ENCODE measurements around the gene WDFY2. TPM values are rescaled to one million over a fixed set of nuclear protein-coding genes. Genes with fewer than 3 reads are reported as not detected.

The WDFY2 gene
- total and polyA plus RNA-seq, 12 donors = 2.4 to 7.5 (median 5.5) TPM

DNA sequence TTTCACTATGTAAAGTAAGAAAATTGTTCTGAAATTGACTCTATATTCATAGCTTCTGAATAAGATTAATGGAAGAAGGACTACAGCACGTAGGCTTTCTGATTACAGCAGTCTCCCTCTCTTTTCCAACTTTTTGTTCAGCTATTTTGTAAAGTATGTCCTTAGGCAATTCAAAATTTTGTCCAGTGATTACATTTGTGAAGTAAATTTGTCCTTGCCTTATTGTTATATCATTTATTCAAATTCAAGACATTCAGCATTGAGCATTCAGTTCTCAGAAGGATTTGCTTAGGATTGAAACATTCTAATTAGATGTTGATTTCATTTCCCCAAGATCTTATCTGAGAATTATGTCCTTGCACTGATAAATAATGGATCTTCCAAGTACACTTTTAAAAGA, 76.6 kb downstream of the WDFY2 start:
- intact Hi-C loops (cut with DNase I) = no loop called here
- Histone ChIP-seq H3K27ac (no peak overlapping the region), H3K9me3 (peaks cover 0 to 16% (median 6%) of the 10 kb centered on the region in 11 donors), H3K36me3 (peaks cover 0 to 16% (median 0%) of the 10 kb centered on the region in 9 donors), H3K4me1 (peaks cover 0 to 28% (median 11%) of the 10 kb centered on the region in 9 donors), H3K4me3 (no peak overlapping the region), H3K27me3 (no peaks in the 10 kb centered on the region)
- TF ChIP-seq, protein P1, sequence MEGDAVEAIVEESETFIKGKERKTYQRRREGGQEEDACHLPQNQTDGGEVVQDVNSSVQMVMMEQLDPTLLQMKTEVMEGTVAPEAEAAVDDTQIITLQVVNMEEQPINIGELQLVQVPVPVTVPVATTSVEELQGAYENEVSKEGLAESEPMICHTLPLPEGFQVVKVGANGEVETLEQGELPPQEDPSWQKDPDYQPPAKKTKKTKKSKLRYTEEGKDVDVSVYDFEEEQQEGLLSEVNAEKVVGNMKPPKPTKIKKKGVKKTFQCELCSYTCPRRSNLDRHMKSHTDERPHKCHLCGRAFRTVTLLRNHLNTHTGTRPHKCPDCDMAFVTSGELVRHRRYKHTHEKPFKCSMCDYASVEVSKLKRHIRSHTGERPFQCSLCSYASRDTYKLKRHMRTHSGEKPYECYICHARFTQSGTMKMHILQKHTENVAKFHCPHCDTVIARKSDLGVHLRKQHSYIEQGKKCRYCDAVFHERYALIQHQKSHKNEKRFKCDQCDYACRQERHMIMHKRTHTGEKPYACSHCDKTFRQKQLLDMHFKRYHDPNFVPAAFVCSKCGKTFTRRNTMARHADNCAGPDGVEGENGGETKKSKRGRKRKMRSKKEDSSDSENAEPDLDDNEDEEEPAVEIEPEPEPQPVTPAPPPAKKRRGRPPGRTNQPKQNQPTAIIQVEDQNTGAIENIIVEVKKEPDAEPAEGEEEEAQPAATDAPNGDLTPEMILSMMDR (IDR thresholded peaks at IDR 0.05) = no peak
- ATAC-seq (no peak), DNase-seq (no peak)
- 89 to 95% methylated on average over 1 of the region's 1 CpG for WGBS, 2 donors

DNA sequence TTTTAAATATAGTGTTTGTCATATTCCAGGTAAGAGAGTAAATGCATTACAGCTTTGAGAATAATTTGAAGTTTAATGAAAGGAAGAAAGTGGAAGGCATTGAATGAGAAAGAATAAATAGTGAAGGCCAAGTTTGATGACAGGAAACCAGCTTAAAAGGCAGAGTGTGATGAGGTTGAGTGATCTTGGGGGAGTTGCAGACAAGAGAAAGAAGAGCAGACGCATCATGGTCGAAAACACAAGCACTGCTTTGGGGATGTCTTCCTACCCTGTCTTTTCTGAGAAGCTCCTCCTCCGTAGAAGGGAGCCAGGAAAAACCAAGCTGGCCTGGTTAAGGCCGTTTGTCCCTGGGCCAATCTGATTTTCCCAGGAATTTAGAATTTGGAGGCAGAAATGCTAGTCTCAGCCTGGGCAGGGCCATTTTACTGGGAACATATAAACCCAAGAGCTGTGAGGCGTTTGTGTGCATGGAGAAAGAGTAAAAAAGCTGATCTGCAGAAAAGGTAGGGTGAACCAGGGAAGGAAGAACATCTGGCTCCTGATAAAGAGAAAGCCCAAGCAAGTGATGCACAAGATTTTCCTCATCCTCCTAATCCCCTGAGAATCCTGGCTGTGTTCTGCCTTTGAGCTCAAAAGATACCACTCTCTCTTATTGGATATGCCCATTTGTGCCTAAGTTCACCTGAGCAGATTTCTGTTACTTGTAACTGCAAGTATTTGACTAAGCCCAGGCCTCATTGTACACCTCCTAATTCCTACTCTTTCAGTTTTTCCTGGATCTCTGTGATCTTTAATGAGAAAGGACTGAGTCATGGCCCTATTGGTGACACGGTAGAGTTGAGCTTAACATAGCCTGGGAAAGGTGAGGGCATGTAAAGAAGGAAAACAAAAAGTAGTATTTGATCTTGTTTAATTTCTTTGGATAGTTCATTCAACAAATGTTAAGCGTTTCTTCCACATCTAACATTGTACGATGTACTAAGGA, 80.0 kb downstream of the WDFY2 start:
- H3K36me3 ChIP-seq = peaks cover 0 to 16% (median 0%) of the 10 kb centered on the region in 9 donors
- WGBS, 2 donors = 77 to 85% methylated on average over 8 of the region's 8 CpGs
- H3K9me3 ChIP-seq = no peaks in the 10 kb centered on the region
- peak overlapping the region in 1 of 10 donors; percentile 2 for H3K27ac ChIP-seq
- H3K27me3 ChIP-seq = no peaks in the 10 kb centered on the region
- TF ChIP-seq, protein P1 (IDR thresholded peaks at IDR 0.05) = no peak
- H3K4me3 ChIP-seq = no peak overlapping the region
- H3K4me1 ChIP-seq = peaks cover 0 to 28% (median 14%) of the 10 kb centered on the region in 9 donors
- ATAC-seq (peak in 6 of 8 donors; percentile 19 to 73 (median 40)), DNase-seq (peak in 1 of 2 donors; percentile 23)
- intact Hi-C loops (cut with DNase I) = no loop called here

DNA sequence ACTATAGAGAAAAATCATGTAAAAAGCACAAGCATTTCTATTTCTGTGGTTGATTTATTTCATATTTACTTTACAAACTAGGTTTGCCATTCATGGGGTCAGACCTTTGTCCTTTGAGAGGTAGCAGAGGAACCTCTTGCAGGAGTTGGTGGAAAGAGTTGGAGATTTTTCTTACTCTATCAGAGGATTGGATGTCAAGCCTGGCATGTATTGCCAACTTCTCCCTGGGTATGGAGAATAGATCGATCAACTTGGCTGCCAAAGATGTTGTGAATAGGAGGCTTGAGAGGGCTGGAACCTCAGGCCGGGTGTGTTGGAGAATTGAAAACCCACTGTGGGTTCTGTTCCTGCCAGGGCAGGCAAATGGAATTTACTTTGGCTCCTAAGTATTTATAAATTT, 81.2 kb downstream of the WDFY2 start:
- TF ChIP-seq, protein P1 (IDR thresholded peaks at IDR 0.05) = no peak
- H3K4me1 ChIP-seq = peaks cover 0 to 25% (median 13%) of the 10 kb centered on the region in 9 donors
- no peaks in the 10 kb centered on the region for H3K9me3 ChIP-seq
- no peaks in the 10 kb centered on the region for H3K27me3 ChIP-seq
- ATAC-seq (no peak), DNase-seq (no peak)
- no peak overlapping the region for H3K4me3 ChIP-seq
- intact Hi-C loops (cut with DNase I) = no loop called here
- WGBS, 2 donors = 90 to 93% methylated on average over 2 of the region's 2 CpGs
- peaks cover 0 to 16% (median 0%) of the 10 kb centered on the region in 9 donors for H3K36me3 ChIP-seq
- H3K27ac ChIP-seq = no peak overlapping the region

DNA sequence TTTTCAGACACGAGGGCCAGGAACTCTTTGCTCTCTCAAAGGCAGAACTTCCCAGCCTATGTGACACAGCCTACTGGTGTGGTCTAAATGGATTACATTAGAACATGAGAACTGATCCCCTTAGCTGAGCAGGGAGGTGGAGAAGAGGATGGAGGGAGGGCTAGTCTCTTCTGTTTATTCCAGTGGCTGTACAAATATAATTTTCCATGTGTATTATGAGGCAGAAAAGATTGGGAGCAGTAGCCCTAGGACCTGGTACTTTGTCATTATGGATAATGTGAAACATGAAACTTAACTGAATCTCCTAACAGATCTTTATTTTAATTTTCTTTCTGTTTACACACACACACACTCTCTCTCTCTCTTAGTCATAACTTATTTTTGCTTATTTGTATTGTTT, 82.1 kb downstream of the WDFY2 start:
- no peak overlapping the region for H3K4me3 ChIP-seq
- 68 to 73% methylated on average over 1 of the region's 1 CpG for WGBS, 2 donors
- H3K27ac ChIP-seq = no peak overlapping the region
- ATAC-seq = no peak
- no peak for DNase-seq
- no peaks in the 10 kb centered on the region for H3K27me3 ChIP-seq
- H3K4me1 ChIP-seq = peaks cover 0 to 25% (median 13%) of the 10 kb centered on the region in 9 donors
- peaks cover 0 to 9% (median 0%) of the 10 kb centered on the region in 9 donors for H3K36me3 ChIP-seq
- TF ChIP-seq, protein P1 (IDR thresholded peaks at IDR 0.05) = no peak
- H3K9me3 ChIP-seq = peaks cover 0 to 7% (median 0%) of the 10 kb centered on the region in 11 donors
- intact Hi-C loops (cut with DNase I) = no loop called here
